Measurements from ENCODE around the gene TMEM87B.
A peak's percentile ranks its signal among the peaks of the same experiment; 100 is the strongest.

The TMEM87B gene

GRCh38 chr2:112012556-112012955, 42.5 kb upstream of the TMEM87B start:
- DNase-seq (ENCODE audit: low read depth) = no peak
- TF ChIP-seq CTCF (IDR thresholded peaks at IDR 0.05; ENCODE audit: low read length, missing control alignments) = no peak
- no peak overlapping the region for H3K4me3 ChIP-seq (replicated peaks; ENCODE audit: low read depth, low read length)

GRCh38 chr2:112018846-112019245, 36.2 kb upstream of the TMEM87B start:
- H3K4me3 ChIP-seq (replicated peaks; ENCODE audit: low read depth, low read length) = no peak overlapping the region
- no peak for DNase-seq (ENCODE audit: low read depth)
- TF ChIP-seq CTCF (IDR thresholded peaks at IDR 0.05; ENCODE audit: low read length, missing control alignments) = no peak

GRCh38 chr2:112019569-112019982, 35.5 kb upstream of the TMEM87B start:
- no peak for TF ChIP-seq CTCF (IDR thresholded peaks at IDR 0.05; ENCODE audit: low read length, missing control alignments)
- no peak overlapping the region for H3K4me3 ChIP-seq (replicated peaks; ENCODE audit: low read depth, low read length)
- no peak for DNase-seq (ENCODE audit: low read depth)

GRCh38 chr2:112020561-112020960, 34.5 kb upstream of the TMEM87B start:
- no peak for DNase-seq (ENCODE audit: low read depth)
- TF ChIP-seq CTCF (IDR thresholded peaks at IDR 0.05; ENCODE audit: low read length, missing control alignments) = peak; percentile 18

GRCh38 chr2:112021290-112021689, 33.8 kb upstream of the TMEM87B start:
- no peak for TF ChIP-seq CTCF (IDR thresholded peaks at IDR 0.05; ENCODE audit: low read length, missing control alignments)
- no peak for DNase-seq (ENCODE audit: low read depth)
- H3K4me3 ChIP-seq (replicated peaks; ENCODE audit: low read depth, low read length) = no peak overlapping the region

More at GRCh38 chr2:112020561-112020960, 34.5 kb upstream of the TMEM87B start:
- no peak overlapping the region for H3K4me3 ChIP-seq (replicated peaks; ENCODE audit: low read depth, low read length)

- peak; percentile 53 for DNase-seq (ENCODE audit: low read depth)
- H3K4me3 ChIP-seq (replicated peaks; ENCODE audit: low read depth, low read length) = no peak overlapping the region
- TF ChIP-seq CTCF (IDR thresholded peaks at IDR 0.05; ENCODE audit: low read length, missing control alignments) = no peak
These were observed 33.3 kb upstream of the TMEM87B start for GRCh38 chr2:112021781-112022231.

- TF ChIP-seq CTCF (IDR thresholded peaks at IDR 0.05; ENCODE audit: low read length, missing control alignments) = no peak
- no peak overlapping the region for H3K4me3 ChIP-seq (replicated peaks; ENCODE audit: low read depth, low read length)
- no peak for DNase-seq (ENCODE audit: low read depth)
These were observed 31.4 kb upstream of the TMEM87B start for GRCh38 chr2:112023707-112024106.
